ENCODE data around the gene TEK.

TEK gene

DNA sequence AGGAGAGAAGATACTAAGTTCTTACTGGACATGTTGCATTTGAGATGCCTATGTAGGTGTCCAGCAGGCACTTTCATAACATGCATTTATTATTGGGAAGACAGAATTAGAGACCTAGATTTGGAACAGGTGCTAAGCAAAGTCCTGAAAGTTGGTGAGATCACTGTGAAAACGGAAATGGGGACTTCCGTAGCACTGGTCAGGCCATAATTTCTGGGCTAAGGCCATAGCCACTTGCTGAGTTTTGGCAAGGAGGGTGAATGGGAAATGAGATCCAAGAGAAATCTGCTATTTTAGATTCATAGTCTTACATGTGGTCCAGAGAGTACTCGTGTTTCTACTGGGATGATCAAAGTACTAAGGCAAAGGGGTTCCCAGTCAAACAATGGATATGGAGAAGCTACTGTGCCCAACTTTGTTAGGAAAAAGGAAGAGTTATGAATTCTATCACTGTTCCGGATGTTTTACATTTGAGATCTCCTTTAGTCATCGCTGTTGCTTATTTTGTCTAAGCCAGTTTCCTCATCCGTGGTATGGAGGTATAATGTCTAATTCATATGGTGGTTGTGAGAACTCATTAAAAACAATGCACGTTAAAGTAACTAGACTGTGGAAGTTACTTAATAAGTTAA, 33.4 kb downstream of the TEK start:
- H3K4me3 ChIP-seq (ENCODE audit: low read length), result no peak overlapping the region
- no peak for DNase-seq (ENCODE audit: low read depth)
- TF ChIP-seq, protein P1, sequence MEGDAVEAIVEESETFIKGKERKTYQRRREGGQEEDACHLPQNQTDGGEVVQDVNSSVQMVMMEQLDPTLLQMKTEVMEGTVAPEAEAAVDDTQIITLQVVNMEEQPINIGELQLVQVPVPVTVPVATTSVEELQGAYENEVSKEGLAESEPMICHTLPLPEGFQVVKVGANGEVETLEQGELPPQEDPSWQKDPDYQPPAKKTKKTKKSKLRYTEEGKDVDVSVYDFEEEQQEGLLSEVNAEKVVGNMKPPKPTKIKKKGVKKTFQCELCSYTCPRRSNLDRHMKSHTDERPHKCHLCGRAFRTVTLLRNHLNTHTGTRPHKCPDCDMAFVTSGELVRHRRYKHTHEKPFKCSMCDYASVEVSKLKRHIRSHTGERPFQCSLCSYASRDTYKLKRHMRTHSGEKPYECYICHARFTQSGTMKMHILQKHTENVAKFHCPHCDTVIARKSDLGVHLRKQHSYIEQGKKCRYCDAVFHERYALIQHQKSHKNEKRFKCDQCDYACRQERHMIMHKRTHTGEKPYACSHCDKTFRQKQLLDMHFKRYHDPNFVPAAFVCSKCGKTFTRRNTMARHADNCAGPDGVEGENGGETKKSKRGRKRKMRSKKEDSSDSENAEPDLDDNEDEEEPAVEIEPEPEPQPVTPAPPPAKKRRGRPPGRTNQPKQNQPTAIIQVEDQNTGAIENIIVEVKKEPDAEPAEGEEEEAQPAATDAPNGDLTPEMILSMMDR (conservative IDR thresholded peaks at IDR 0.05; ENCODE audit: low read depth, low read length), result no peak

DNA sequence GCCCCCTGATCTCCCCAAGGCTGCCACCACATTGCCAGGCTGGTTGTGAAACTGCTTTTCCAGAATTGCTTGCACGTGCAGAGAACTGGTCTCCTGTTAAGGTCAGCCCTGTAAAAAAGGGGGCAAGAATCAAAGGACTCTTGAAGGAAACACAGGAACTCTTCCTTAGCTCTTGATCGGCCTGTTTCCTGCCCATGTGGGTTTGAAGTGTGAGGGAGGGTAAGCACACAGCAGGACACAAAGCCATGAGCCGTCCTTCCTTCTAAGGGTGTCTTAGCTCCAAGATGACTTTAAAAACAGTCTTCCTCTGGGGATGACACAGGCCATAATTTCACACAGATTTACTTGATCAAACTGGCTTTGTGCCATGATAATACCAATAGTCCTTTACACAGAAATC, 36.1 kb downstream of the TEK start:
- TF ChIP-seq, protein P1 (conservative IDR thresholded peaks at IDR 0.05; ENCODE audit: low read depth, low read length), result no peak
- H3K4me3 ChIP-seq (ENCODE audit: low read length), result no peak overlapping the region
- DNase-seq (ENCODE audit: low read depth), result no peak

DNA sequence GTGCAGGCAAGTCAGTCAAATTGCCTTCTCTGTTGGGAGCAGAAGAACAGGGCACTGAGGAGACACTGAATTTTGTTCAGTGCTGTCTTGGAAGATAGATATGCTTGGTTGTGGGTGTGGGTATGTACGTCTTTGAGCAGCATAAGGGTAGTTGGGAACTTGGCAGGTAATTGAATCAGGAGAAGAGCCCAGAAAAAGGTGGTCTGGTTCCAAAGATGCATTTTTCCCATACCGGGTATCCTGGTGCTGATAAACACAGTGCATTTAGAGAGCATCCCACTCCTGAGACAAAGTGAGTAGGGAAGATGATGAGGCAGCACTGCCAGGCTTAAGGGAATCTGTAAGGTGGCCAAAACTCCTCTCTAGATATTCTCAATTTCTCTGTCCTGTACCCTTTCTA, 40.6 kb downstream of the TEK start:
- TF ChIP-seq, protein P1 (conservative IDR thresholded peaks at IDR 0.05; ENCODE audit: low read depth, low read length), result no peak
- DNase-seq (ENCODE audit: low read depth), result no peak
- no peak overlapping the region for H3K4me3 ChIP-seq (ENCODE audit: low read length)

DNA sequence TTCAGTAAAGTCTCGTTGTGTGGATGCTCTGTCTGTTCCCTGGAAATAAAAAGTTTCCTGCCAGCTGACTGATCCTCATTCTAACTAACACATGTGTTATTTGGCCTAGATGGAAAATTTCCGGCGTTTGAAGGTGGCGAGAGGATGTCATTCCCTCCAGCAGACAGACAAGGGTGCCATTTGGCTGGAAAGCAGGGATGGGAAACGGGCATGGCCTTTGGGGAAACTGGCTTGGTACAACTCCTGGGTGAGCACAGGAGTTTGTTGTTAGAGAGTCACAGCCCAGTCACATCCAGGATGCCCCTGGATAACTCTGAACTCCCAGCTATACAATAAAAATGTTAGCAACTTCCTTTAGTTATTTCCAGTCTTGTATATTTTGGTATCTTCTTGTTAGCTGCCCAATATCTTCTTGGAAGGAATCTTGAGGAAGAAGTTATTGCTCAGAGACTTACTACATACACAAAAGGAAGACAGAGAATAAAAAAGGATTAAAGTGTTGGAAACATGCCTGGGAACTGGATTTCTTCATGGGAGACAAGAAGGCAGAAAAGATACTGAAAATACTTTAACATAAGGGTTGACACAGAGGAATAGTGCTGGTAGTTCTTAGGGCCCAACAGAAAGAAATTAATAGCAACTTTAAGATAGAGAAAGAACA, 41.9 kb downstream of the TEK start:
- peak; percentile 30 for DNase-seq (ENCODE audit: low read depth)
- H3K4me3 ChIP-seq (ENCODE audit: low read length), result no peak overlapping the region
- TF ChIP-seq, protein P1 (conservative IDR thresholded peaks at IDR 0.05; ENCODE audit: low read depth, low read length), result no peak

DNA sequence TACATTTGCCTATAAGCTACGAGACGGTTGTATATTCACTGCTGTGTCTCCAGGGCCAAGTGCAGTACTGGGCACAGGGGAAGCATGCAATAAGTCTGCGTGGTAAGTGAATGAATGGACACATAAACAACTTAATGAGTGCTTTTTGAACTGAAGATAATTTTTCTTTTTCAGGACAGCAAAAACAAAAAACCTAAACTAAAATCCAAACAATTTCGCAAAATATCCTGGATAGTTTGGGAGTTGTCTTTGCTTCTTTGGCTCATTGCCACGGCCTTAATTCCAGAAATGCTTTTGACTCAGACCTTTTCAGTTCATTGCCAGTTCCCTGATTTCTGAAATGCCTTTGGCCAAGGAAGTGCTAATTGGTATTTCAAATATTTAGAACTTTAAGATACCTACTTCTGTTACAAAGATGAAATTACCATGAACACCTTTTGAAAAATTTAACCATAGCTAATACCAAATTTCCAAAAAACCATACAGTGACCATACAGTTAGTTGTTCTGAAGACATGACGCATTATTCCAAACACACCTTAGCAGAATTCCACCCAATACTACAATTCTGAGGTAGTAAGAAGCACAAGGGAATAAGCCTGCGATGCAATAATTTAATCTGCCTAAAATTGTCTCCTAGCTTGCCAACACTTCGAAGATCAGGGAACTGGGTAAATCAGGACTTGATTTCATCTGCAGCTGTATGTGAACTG, 42.8 kb downstream of the TEK start:
- H3K4me3 ChIP-seq (ENCODE audit: low read length), result no peak overlapping the region
- TF ChIP-seq, protein P1 (conservative IDR thresholded peaks at IDR 0.05; ENCODE audit: low read depth, low read length), result no peak
- peak; percentile 37 for DNase-seq (ENCODE audit: low read depth)

DNA sequence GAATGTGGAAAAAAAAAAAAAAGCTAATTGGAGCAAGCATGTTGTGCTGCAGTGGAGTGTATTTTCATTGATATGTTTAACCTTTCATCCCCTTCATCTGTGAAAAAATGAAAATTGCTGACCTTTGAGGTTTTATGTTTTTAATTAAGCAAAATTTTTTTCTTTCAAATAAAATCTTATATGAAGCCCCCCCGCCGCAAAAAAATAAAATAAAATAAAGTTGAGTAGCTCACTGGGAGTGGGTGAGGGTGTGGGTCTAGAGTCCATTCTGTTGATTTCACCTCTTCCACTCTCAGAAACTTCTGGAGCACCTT, 43.3 kb downstream of the TEK start:
- no peak for DNase-seq (ENCODE audit: low read depth)
- TF ChIP-seq, protein P1 (conservative IDR thresholded peaks at IDR 0.05; ENCODE audit: low read depth, low read length), result no peak
- no peak overlapping the region for H3K4me3 ChIP-seq (ENCODE audit: low read length)

DNA sequence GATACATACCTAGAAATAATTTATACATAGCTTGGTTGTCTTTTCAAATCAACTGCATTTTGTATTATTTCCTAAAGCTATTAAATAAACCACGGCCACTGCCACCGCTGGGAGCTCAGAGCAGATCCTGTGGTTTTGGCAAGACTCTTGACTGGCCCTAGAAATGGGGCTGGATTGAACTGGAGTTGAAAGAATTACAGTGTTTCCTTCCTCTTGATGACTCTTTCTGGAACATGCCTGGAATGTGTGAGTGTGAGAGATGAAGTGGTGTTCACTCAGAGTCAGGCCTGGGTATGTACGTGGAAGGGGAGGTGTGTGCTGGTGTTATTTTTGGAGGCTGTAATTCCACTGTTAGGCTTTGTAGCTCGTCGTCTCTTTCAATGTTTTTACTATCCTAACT, 45.9 kb downstream of the TEK start:
- no peak overlapping the region for H3K4me3 ChIP-seq (ENCODE audit: low read length)
- TF ChIP-seq, protein P1 (conservative IDR thresholded peaks at IDR 0.05; ENCODE audit: low read depth, low read length), result no peak

More for the DNA sequence above, 45.9 kb downstream of the TEK start:
- peak; percentile 75 for DNase-seq (ENCODE audit: low read depth)
